GM13977 (cell line): Measurements from ENCODE around the gene LIPK.

Source experiments
- DNase-seq: peaks from one replicate; pipeline ENCODE4 v3.0.0; 2012; ENCODE audit warnings: low spot score
- CTCF ChIP-seq: IDR thresholded peaks from 2 replicates; pipeline ENCODE4 v1.5.1; 2012; ENCODE audit warnings: mild to moderate bottlenecking, control low read depth; ENCODE audit not compliant: insufficient read depth; ENCODE audit errors: extremely low read depth, missing control alignments
- in situ Hi-C: fragments of 300-500 bp; cut with MboI; formaldehyde crosslinking; loops from one replicate; pipeline ENCODE4 v1.12.0; 2022; ENCODE audit warnings: low sequenced_read_pairs, low pct_unique_long_range_greater_than_20kb, mixed read lengths, inconsistent platforms; ENCODE audit not compliant: unreplicated experiment

LIPK gene

GRCh38 chr10:88715517-88715916 is 9.5 kb downstream of the LIPK start:
- TF ChIP-seq CTCF, result no peak
- in situ Hi-C loops, result no loop called here
- no peak for DNase-seq

GRCh38 chr10:88721392-88721791 is 15.3 kb downstream of the LIPK start:
- TF ChIP-seq CTCF, result no peak
- no peak for DNase-seq
- in situ Hi-C loops, result no loop called here

GRCh38 chr10:88725798-88726197 is 19.7 kb downstream of the LIPK start:
- TF ChIP-seq CTCF, result no peak
- in situ Hi-C loops, result no loop called here
- peak; percentile 5 for DNase-seq

- TF ChIP-seq CTCF, result peak; percentile 46
- peak; percentile 6 for DNase-seq
- in situ Hi-C loops, result no loop called here
Observed at GRCh38 chr10:88728107-88728763, 22.2 kb downstream of the LIPK start.

- TF ChIP-seq CTCF, result no peak
- in situ Hi-C loops, result no loop called here
- no peak for DNase-seq
Observed at GRCh38 chr10:88730864-88731263, 24.8 kb downstream of the LIPK start.

- no peak for DNase-seq
- in situ Hi-C loops, result no loop called here
- TF ChIP-seq CTCF, result no peak
Observed at GRCh38 chr10:88731296-88731695, 25.2 kb downstream of the LIPK start.
